NCI-H2107 (cell line): ENCODE data around the gene GOT1.

Experiments
- DNase-seq: peaks from one replicate; lab custom pipeline; 2025; lab: John Stamatoyannopoulos, UW

Gene GOT1

DNA sequence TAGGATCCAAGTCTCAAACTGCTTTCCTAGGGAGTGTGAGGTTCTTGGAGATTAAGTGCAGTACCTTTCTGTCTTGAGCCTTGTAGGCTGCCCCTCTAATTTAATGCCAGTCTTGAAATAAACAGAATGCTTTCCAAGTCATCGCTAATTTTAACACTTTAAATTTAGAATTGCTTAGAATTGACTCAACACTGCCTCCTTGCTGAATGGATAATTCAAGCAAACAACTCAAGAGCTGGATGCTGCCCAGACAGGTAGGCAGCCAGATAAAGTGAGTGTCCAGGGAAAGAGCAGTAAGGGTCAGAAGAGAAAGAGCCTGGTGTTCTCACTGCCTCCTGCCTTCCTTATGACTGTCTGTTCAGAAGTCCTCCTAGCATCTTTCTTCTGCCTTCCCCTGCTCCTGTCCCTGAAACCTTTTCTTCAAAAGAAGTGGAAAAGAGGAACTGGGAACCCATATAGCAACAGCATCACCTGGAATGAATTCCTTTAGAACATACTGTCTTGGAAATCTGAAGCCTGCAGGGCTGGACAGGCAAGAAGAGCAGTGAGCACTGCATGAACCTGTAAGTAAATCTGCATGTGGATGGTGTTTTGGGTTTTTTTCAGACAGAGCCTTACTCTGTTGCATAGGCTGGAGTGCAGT, 3.1 kb upstream of the GOT1 start:
- no peak for DNase-seq

DNA sequence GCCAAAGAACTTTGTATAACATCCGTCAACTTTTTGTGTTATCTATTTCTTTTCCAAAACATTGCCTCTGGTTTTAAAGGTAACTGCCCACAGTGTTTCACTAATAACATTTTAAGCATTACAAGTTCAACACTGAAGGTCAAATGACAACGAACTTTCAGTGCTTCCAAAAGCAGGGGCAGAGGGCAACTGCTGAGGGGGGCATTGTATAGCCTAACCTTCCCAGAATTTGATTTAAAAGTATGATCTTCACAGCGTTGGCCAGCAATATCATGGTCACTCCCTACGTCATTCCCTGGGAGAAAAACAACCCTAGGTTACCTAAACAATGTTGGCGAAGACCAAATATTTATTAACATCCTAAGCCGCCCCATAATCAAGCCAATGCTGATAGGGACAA, 2.5 kb upstream of the GOT1 start:
- DNase-seq = no peak

DNA sequence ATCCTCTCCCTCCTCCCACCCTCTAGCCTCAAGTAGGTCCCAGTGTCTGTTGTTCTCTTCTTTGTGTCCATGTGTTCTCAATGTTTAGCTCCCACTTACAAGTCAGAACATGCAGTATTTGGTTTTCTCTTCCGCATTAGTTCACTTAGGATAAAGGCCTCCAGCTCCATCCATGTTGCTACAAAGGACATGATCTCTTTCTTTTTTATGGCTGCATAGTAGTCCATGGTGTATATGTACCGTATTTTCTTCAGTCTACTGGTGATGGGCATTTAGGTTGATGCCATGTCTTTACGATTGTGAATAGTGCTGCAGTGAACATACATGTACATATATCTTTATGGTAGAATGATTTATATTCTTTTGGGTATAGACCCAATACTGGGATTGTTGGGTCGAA, 1.6 kb upstream of the GOT1 start:
- DNase-seq = no peak

DNA sequence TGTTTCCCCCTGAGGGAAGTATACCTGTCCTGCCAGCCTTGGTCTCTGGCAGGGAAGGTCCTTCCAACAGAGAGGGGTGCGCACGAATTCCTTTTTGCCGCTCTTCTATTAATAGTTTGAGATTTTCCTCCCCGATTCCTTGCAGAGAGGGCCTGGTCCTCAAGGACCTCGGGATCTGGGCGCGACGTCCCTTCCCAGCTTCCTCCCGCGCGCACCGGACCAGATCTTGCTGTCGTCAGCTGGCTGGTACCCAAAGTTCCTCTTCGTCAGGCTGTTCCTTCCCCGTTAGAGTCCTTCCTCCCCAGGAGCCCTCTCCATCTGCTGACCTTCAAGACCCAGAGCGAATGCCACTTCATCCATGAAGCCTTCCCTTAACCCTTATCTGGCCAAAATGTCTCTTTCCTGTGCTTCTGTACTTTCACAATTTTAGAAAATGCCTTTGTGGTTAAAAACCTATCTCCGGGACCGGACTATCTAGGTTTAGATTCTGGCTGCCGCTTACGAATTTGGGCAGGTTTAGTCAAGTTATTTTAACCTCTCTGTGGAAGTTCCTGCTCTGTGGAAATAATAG, 851 bp upstream of the GOT1 start:
- DNase-seq = no peak

DNA sequence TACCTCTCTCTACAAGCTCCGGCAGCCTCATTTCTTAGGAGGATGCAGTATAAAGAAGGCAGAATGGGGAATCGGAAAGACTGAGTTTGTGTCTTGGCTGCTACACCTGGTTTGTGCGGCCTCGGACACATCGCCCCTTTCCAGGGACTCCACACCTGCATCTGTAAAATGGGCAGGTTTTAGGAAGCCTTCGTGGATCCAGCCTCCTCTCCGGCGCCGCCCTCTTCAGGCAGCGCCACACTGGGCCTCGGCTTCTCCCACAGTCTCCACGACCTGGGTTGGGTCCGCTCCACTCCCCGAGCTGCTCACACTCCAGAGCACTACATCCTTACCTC, 341 bp downstream of the GOT1 start:
- no peak for DNase-seq

DNA sequence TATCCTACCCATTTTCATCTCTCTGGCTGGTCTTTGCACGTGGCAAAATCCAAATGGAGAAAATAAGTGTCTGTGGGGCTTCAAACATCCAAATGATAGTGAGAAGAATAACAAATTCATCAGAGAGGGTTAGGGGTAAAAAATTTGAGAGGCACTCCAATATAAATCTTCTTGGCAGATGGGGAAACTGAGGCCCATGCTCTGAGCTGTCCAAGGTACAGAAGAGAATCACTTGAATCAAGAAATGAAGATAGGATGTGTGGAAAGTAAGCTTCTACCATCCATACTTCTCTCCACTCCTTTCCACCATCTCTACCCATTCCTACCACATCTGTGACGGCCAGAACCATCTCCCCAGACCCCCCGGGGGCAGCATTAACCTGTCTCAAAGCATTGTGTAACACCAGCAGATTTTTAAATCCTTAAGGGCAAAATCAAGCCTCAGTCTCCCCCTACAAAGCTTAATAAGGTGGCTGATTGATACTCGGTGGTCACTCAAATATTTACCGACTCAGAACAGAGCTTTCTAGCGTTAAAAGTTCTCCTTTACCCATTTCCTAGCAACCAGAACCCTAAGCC, 818 bp downstream of the GOT1 start:
- no peak for DNase-seq

DNA sequence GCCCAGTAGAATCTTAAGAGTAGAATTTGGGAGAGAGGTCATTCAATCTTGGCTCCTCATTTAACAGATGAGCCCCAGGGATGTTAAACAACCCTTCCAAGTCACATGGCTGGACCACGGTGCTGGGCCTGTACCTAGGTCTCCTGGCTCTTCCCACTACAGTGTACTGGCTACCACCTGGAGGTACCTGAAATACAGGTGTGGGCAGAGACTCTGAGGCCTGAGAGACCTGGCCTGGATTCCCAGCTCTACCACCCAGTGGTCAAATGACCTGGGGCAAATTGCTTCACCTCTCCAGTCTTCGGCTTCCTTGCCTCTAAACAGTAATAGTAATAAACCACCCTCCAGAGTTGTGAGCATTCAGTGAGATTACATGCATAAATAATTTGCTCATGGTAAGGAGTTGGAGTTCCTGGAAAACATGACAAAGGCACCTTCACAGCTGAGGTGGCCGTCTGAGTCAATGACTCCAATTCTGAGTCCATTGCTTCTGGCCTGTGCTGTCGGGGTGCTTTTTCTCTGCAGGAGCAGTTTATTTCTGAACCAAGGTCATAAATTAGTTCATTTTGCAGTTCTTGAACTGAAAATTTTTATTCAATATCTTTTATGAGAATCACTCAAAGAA, 2.7 kb downstream of the GOT1 start:
- DNase-seq = no peak

DNA sequence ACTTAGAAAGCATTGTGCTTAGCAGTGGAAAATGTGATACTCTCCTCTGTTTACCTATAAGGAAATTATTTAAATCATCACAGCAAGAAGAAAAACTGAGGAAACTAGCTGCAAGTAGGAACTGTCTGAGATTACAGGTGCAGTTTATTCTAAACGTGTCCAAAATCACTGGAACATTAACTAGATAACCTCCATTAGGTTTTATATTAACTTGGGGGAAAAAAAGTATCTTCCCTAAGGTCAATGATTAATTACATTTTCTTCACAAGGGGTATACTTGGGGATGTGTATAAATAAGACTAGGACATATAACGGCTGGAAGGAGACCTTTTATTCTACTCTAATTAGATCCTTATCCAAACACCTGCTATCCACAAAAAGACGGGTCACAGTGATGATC, 3.7 kb downstream of the GOT1 start:
- no peak for DNase-seq

DNA sequence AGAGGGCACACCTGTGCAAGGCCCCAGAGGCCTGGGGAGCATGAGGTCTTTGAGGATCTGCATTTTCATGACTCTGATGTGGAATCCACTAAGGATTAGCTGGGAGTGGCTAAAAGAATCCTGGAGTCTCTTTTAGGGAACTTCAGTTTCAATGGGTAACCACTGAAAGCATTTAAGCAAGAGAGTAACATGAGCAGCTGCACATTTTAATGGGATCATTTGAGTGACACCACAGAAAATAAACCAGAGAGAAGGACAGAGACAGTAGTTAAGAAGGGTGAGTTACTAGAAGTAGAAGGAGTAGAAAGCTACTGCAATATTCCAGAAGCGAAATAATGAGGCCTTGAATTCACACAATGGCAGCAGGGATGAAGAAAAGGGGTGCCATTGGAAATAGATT, 5.2 kb downstream of the GOT1 start:
- no peak for DNase-seq

DNA sequence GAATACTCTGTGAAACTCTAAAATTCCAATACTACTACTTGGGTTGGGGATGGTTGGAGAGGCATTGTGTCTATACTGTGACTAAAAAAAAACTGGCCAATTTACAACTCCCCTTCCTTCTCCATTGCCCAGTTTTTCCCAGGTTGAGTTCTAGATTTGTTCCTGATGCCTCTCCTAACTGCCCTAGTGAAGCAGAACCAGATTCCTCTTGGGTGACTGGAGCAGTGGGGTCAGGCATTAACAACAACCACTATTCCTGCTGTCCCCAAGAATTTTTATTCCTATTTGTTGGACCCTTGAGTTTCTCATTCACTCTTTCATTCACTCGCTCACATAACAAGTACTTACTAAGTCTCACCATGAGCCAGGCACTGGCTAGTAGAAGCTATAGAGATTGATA, 5.8 kb downstream of the GOT1 start:
- DNase-seq = no peak

DNA sequence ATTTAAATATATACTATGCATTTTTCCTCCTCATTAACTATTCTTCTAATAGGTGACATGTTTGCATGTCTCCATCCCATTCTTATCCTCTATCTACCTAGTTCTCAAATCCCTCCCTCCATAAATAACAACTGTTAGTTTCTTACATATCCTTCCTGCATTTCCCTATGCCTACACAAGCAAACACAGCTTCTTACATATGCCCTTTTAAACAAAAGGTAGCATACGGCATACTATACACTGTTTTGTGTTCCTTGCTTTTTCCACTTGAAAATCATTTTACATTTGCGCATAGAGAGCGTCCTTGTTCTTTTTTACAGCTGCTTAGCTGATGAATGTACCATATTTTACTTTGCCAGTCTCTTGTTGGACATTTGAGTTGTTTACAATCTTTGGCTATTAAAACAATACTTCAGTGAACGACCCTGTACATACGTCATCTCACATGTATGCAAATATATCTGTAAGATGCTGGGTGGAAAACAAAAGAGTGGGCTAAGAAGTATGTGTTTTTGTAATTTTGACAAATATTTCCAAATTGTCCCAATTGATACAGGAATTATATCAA, 7.8 kb downstream of the GOT1 start:
- no peak for DNase-seq

DNA sequence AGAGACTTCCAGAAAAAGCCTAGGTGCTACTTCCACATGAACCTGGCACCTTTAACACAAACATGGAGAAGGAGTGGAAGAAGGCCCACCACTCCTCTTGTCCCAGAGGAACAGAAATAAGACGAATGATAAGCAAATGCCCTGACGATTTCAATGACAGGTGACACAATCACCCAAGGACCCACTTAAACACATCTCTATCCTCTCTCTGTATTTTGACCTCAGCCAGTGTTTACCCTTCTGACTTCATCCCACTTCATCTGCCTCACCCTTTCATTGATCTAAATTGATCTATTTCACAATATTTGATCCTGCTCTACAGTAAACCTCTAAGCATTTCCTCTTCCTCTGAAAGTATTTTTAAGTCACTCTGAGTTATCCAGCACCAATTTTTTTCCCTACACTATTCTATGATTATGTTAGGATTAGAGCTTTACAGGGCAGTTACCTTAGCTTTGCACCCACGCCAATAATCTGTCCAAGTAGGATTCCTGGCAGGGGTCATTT, 9.1 kb downstream of the GOT1 start:
- no peak for DNase-seq

DNA sequence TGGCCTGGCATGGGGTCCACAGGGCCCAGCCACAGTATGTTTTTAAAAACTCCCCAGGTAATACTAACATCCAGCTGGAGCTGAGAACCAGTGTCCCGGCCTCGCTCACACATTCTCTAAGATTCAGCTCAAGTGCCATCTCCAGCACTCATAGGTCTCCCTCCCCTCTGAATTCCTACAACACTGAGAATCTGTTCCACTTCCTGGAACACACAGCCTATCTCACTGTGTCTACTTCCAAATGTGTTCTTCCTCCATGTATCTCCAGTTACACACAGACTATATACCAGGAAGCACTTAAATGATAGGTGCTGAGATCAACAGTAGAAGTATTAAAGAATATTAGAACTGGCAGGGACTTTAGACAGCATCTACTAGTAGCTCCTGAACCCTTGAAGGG, 10.7 kb downstream of the GOT1 start:
- no peak for DNase-seq

DNA sequence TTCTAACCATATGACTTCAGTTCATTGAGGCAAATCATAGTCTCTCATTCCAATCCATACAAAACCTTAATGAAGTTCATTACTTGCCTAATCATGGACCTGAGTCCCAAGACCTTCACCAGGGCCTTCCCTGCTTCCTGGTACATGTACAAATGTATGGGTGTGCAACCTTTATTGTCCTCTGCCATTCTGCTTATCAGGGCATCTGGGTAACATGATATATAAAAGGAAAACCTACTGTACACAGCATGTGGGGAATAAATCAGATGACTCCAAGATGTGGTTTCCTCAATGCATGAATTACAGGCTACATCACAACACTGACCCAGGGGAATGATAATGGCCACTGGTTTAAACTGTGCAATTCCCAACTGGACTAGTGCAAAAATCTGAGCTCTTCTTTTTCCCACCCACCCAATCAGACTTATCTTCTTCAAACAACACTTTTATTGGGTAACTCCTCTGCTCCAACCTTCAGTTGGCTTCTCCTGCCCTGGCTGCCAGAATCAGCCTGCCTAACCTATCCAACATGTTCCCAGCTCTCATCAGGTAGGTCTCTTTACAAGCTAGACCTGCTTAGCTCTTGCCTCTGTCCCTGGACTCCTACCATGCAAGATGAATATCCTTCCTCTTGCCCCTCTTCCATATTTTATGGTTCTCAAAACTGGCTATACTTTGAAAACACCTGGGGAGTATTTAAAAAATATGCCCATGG, 11.4 kb downstream of the GOT1 start:
- DNase-seq = no peak

DNA sequence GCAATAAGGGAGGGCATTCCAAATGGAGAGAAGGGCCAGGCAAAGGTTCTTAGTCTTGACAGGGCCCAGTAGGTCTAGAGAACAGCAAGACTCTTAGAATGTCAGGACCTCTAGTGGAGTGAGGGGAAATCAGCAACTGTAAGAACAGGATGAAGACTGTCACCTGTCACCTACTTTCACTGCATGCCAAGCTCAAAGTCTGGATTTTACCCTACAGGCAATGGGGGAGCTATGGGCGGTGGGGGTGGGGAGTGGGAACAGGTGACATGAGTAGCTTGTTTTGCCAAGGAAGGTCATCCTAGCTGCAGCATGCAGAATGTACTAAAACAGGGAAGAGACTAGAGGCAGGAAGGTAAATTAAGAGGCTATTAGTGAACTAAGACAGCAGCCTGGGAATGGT, 18.3 kb downstream of the GOT1 start:
- DNase-seq = no peak

DNA sequence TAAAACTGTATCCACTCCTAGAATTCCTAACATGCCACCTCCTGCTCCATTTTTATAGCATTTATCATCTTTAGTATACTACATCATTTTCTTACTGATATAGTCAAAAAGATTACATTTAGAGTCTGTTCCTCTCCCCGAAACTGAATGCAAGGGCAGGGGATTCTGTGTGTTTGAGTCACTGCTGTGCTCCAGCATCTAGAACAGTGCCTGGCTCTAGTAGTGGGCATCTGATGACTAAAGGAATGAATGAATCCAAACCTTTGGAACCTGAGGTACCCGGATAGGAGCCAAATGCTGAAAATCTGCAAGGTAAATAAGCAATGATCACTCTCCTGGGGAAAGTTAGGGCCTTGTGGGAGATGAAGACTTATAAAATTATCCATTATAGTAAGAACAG, 18.9 kb downstream of the GOT1 start:
- DNase-seq = no peak

DNA sequence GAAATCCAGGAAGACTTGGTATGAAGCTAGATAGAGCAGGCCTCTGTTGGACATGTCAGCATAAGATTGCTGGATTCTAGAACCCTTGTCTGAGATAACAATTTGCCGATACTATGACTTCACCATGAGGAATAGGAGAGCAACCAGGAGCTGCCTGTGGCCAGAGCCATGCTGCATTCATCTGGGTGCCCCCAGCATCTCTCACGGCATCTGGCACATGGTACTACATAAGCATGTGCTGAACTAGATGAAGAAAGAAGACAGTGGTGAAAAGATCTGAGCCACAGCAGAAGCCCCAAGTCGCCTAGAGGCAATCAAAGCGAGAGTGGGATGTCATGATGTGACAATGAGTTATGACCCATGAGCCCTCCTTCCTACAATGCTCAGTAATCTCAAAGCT, 19.5 kb downstream of the GOT1 start:
- DNase-seq = no peak

DNA sequence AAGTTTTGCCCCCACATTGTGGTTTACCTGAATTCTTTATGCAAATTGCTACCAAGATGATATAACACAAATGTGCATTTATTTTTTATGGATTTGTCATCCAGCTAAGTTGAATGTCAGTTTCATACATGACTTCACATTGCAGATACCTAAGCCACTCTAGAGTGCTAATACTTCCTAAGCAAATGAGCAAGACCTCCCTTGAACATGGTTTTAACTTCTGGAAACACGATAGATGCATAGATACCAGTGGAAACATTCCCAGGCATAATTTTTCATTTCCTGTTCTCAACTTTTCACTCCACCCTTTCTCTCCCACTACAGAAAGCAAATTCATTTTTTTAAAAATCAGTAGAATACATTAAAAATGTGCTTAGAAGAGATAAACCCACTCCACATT, 20.3 kb downstream of the GOT1 start:
- DNase-seq = no peak

DNA sequence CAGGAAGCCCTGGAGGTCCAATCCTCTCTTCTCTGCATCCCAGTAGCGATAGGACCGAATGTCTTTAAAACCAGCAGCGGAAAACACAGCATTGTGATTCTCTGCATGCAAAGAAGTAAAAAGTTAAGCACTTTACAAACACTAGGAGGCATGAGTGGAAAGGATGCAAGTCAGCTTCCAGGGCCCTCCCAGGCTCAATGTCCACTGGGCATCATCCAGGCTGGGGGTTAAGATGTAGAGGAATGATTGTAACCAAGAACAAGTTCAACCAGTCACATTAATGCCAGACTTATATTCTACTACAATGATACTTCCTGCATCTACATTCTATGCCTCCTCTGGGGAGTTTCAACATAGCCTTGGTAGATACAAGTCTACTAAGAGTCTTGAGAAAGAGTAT, 24.3 kb downstream of the GOT1 start:
- no peak for DNase-seq

DNA sequence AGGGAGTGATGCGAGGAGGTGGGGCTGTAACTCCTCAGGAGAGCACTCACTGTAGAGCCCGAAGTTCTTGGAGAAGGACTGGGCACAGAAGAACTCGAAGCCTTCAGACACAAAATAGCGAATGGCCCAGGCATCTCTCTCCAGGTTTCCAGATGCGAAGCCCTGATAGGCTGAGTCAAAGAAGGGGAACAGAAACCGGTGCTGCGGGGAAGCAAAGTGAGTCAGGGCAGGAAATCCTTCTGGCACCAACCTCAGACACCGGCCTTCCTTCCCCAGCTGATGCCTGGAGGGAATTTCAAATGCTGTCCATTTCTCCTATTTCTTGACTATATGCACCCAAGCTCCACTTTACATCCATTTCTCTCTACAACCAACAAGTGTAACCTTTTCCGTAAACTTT, 26.8 kb downstream of the GOT1 start:
- no peak for DNase-seq

DNA sequence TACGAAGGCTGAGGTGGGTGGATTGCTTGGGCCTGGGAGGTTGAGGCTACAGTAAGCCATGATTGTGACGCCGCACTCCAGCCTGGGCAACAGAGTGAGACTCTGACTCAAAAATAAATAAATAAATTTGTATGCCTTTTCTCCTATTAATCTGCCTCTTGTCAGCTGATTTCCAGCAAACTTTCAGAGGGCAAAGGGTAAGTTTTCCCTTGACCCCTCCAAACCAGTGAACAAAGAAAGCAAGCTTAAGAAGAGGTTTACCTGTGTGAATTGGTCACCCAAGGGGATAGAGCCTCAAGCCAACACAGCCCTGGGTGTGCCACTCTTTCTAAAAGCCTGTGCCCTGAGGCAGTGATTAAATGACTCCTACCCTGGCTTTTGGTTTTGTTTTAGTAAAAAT, 30.8 kb downstream of the GOT1 start:
- DNase-seq = no peak

DNA sequence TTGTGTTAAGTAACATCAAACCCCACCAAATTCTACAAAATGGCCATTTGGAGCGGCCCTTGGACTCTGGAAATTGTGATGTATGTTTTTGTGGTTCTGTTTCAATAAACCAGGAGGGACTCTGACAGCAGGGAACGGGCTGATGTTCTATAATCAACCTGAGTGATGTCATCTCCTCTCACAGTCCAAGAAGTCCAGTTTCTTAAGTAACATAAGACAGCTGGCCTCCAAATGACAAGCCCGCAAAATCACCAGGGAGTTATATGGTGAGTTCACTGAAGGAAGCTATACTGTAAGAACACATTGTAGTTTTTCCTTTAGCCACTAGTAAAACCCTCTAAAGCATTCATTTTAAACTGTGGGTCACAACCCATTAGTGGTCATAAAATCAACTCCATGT, 34.0 kb downstream of the GOT1 start:
- DNase-seq = no peak
